ENCODE measurements around the gene CAMTA1.

GRCh38 chr1:7629465-7630195 lies 844.4 kb downstream of the CAMTA1 start:
- TF ChIP-seq CTCF (IDR thresholded peaks at IDR 0.05; ENCODE audit: poor library complexity): no peak
- TF ChIP-seq EZH2phosphoT487 (IDR thresholded peaks at IDR 0.05; ENCODE audit: low read depth, severe bottlenecking, unreplicated experiment): no peak

All from hepatocyte (in vitro differentiated cells).